H9 (cell line): ENCODE data around the gene RUSF1. TPM values are rescaled to one million over a fixed set of nuclear protein-coding genes. Genes with fewer than 3 reads are reported as not detected.
"Not testable (repeated sequence)": the region's sequence is repeated elsewhere in the genome, so short reads cannot be mapped to it uniquely, and the experiment has no call there.

Experiments
- DNase-seq: peaks from one replicate; pipeline ENCODE4 v3.0.0-alpha.2; 2017
- H2AFZ ChIP-seq: one replicate; pipeline ENCODE4 v1.6.1; 2013; ENCODE audit warnings: mild to moderate bottlenecking, low read length, control low read depth, moderate library complexity
- H2AK5ac ChIP-seq: 2 replicates; pipeline ENCODE4 v1.6.1; 2013; ENCODE audit warnings: low read length, control low read depth, mixed read lengths; ENCODE audit not compliant: insufficient read length
- H2BK120ac ChIP-seq: one replicate; pipeline ENCODE4 v1.6.1; 2013; ENCODE audit warnings: low read depth, mild to moderate bottlenecking, low read length, control low read depth, inconsistent platforms; ENCODE audit not compliant: poor library complexity, severe bottlenecking
- H2BK12ac ChIP-seq: 2 replicates; pipeline ENCODE4 v1.6.1; 2013; ENCODE audit warnings: low read length, control low read depth, mixed read lengths, low read depth; ENCODE audit not compliant: insufficient read length
- H2BK15ac ChIP-seq: 2 replicates; pipeline ENCODE4 v1.6.1; 2013; ENCODE audit warnings: low read depth, low read length, control low read depth
- H2BK20ac ChIP-seq: one replicate; pipeline ENCODE4 v1.6.1; 2013; ENCODE audit warnings: low read depth, mild to moderate bottlenecking, low read length, control low read depth, inconsistent platforms; ENCODE audit not compliant: poor library complexity, severe bottlenecking
- H2BK5ac ChIP-seq: 2 replicates; pipeline ENCODE4 v1.6.1; 2013; ENCODE audit warnings: low read length, control low read depth, mixed read lengths; ENCODE audit not compliant: insufficient read length
- H3K14ac ChIP-seq: 2 replicates; pipeline ENCODE4 v1.6.1; 2013; ENCODE audit warnings: low read length, control low read depth; ENCODE audit not compliant: insufficient read depth
- H3K18ac ChIP-seq: 2 replicates; pipeline ENCODE4 v1.6.1; 2013; ENCODE audit warnings: low read depth, mild to moderate bottlenecking, mixed read lengths, low read length, control low read depth; ENCODE audit not compliant: insufficient read length
- H3K23ac ChIP-seq: 2 replicates; pipeline ENCODE4 v1.6.1; 2013; ENCODE audit warnings: low read length, control low read depth, mixed read lengths, low read depth; ENCODE audit not compliant: insufficient read length
- H3K23me2 ChIP-seq: 2 replicates; pipeline ENCODE4 v1.6.1; 2013; ENCODE audit warnings: low read depth, mild to moderate bottlenecking, mixed read lengths, low read length, control low read depth; ENCODE audit not compliant: insufficient read length, poor library complexity, severe bottlenecking
- H3K27ac ChIP-seq: 2 replicates; pipeline ENCODE4 v1.5.1; 2013; ENCODE audit warnings: low read length, control low read depth, mixed read lengths, low read depth; ENCODE audit not compliant: insufficient read length
- H3K27me3 ChIP-seq: 2 replicates; pipeline ENCODE4 v1.6.1; 2013; ENCODE audit warnings: low read length, control low read depth, inconsistent platforms; ENCODE audit not compliant: insufficient read depth
- H3K4ac ChIP-seq: 2 replicates; pipeline ENCODE4 v1.6.1; 2013; ENCODE audit warnings: low read depth, mild to moderate bottlenecking, control low read depth, inconsistent platforms, low read length, moderate library complexity
- H3K4me1 ChIP-seq: 2 replicates; pipeline ENCODE4 v1.6.1; 2013; ENCODE audit warnings: low read length, control low read depth, inconsistent platforms; ENCODE audit not compliant: insufficient read depth
- H3K4me2 ChIP-seq: 2 replicates; pipeline ENCODE4 v1.6.1; 2013; ENCODE audit warnings: low read length, control low read depth, mixed read lengths; ENCODE audit not compliant: insufficient read length, insufficient read depth
- H3K56ac ChIP-seq: 2 replicates; pipeline ENCODE4 v1.6.1; 2013; ENCODE audit warnings: low read depth, mild to moderate bottlenecking, mixed read lengths, low read length, control low read depth; ENCODE audit not compliant: insufficient read length
- H3K79me1 ChIP-seq: 2 replicates; pipeline ENCODE4 v1.6.1; 2013; ENCODE audit warnings: low read depth, mild to moderate bottlenecking, moderate library complexity, low read length, control low read depth, inconsistent platforms; ENCODE audit not compliant: insufficient read depth, poor library complexity, severe bottlenecking
- H3K79me2 ChIP-seq: 2 replicates; pipeline ENCODE4 v1.6.1; 2013; ENCODE audit warnings: low read length, control low read depth, inconsistent platforms; ENCODE audit not compliant: insufficient read depth
- H3K9ac ChIP-seq: 2 replicates; pipeline ENCODE4 v1.6.1; 2013; ENCODE audit warnings: low read length, control low read depth, mixed read lengths; ENCODE audit not compliant: insufficient read length; ENCODE audit errors: extremely low read depth
- H3K9me3 ChIP-seq: one replicate; pipeline ENCODE4 v1.6.1; 2013; ENCODE audit warnings: low read depth, low read length, inconsistent platforms; ENCODE audit not compliant: control insufficient read depth
- H3T11ph ChIP-seq: one replicate; pipeline ENCODE4 v1.6.1; 2013; ENCODE audit warnings: mild to moderate bottlenecking, low read length, control low read depth, inconsistent platforms
- H4K20me1 ChIP-seq: one replicate; pipeline ENCODE4 v1.6.1; 2013; ENCODE audit not compliant: control insufficient read depth, insufficient read length, insufficient read depth
- H4K5ac ChIP-seq: 2 replicates; pipeline ENCODE4 v1.6.1; 2013; ENCODE audit warnings: low read depth, mild to moderate bottlenecking, mixed read lengths, low read length, control low read depth; ENCODE audit not compliant: insufficient read length
- H4K8ac ChIP-seq: replicated peaks from 2 replicates; pipeline ENCODE4 v1.6.1; 2013; ENCODE audit warnings: low read length, control low read depth, mixed read lengths, low read depth; ENCODE audit not compliant: insufficient read length
- H4K91ac ChIP-seq: 2 replicates; pipeline ENCODE4 v1.6.1; 2013; ENCODE audit warnings: low read depth, mild to moderate bottlenecking, moderate library complexity, mixed read lengths, low read length, control low read depth; ENCODE audit not compliant: insufficient read length
- H3K27ac Mint-ChIP-seq, 3 experiments: 2 replicates in 2 of 3; 3 replicates in 1 of 3; pipeline ENCODE4 v1.8.0; 2020 to 2021; ENCODE audit warnings: mixed read lengths in 3 of 3, mild to moderate bottlenecking in 1 of 3, moderate library complexity in 1 of 3
- H3K27me3 Mint-ChIP-seq: 2 replicates; pipeline ENCODE4 v1.8.0; 2021; ENCODE audit warnings: low read depth, mild to moderate bottlenecking, moderate library complexity, mixed read lengths
- H3K36me3 Mint-ChIP-seq, 3 experiments: 2 replicates in 2 of 3; 3 replicates in 1 of 3; pipeline ENCODE4 v1.8.0; 2020 to 2021; ENCODE audit warnings: low read depth in 3 of 3, mixed read lengths in 3 of 3; ENCODE audit not compliant: insufficient read depth in 1 of 3
- H3K4me1 Mint-ChIP-seq, 2 experiments: 2 replicates each; pipeline ENCODE4 v1.8.0; 2020; ENCODE audit warnings: mixed read lengths in 2 of 2
- H3K4me3 Mint-ChIP-seq, 2 experiments: 2 replicates in 1 of 2; 3 replicates in 1 of 2; pipeline ENCODE4 v1.8.0; 2020 to 2021; ENCODE audit warnings: mild to moderate bottlenecking in 2 of 2, mixed read lengths in 2 of 2, moderate library complexity in 1 of 2
- H3K9me3 Mint-ChIP-seq, 2 experiments: 2 replicates in 1 of 2; 3 replicates in 1 of 2; pipeline ENCODE4 v1.8.0; 2020; ENCODE audit warnings: mild to moderate bottlenecking in 2 of 2, mixed read lengths in 2 of 2, moderate library complexity in 1 of 2
- whole genome bisulfite sequencing: extraction: QIAGEN DNeasy Blood & Tissue Kit; methylation state at CpG from one replicate; pipeline ENCODE4 v1.1.7; 2013; ENCODE audit warnings: missing lambda C conversion rate, low lambda C conversion rate, mixed read lengths; ENCODE audit not compliant: insufficient read length; ENCODE audit errors: extremely low coverage; 5-methylcytosine and 5-hydroxymethylcytosine counted together
- total RNA-seq: library from RNA; stranded (reverse); gene quantifications from 2 replicates; pipeline ENCODE4 v1.2.1, GENCODE V29; 2021
- TF ChIP-seq, protein P1 (sequence below): fragments of 200-600 bp; sonication (generic); conservative IDR thresholded peaks from 3 replicates; pipeline ENCODE4 v1.8.0; 2021; ENCODE audit warnings: antibody characterized with exemption, mild to moderate bottlenecking

Gene RUSF1
- total RNA-seq, 1 experiment from 2014 or later: 33.4 TPM

DNA sequence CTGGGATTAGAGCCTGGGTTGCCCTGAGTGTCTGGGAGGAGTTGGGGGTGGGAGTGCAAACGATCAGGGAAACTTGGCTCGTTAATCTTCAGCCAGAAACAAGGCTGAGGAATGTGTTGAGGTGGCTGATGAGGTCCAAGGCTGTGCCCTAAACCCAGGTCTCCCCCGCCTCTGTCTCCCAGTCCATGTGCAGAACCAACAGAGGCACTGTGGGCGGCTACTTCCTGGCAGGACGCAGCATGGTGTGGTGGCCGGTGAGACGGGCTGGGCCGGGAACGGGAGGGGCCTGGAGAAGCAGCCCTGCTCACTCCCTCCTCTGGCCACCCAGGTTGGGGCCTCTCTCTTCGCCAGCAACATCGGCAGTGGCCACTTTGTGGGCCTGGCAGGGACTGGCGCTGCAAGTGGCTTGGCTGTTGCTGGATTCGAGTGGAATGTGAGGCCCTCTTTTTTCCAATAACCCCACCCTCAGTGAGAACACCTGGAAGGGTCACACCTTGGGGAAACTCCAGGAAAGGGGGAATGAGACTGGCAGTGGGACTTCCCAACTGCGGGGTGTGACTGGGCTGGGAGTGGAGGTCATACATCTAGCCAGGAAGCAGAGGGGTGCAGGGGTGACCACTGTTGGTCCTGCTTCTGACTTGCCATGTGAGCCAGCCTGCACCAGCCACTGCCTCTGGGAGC lies 23.6 kb downstream of the RUSF1 start:
- Histone ChIP-seq H2AK5ac (no peak overlapping the region), H3K9ac (no peak overlapping the region), H4K5ac (no peak overlapping the region), H3K4me1 (no peaks in the 10 kb centered on the region), H3T11ph (no peak overlapping the region), H2BK120ac (no peak overlapping the region), H4K91ac (no peak overlapping the region), H3K79me2 (no peaks in the 10 kb centered on the region), H2BK12ac (no peak overlapping the region), H3K18ac (no peak overlapping the region), H3K23me2 (peaks cover 11% of the 10 kb centered on the region), H3K14ac (no peak overlapping the region), H2BK20ac (no peak overlapping the region), H2AFZ (no peak overlapping the region), H3K23ac (no peak overlapping the region), H2BK5ac (no peak overlapping the region), H2BK15ac (no peak overlapping the region), H3K4ac (no peak overlapping the region), H3K9me3 (no peaks in the 10 kb centered on the region), H3K79me1 (no peaks in the 10 kb centered on the region), H4K8ac (no peak overlapping the region), H3K27ac (no peak overlapping the region), H3K4me2 (no peak overlapping the region), H4K20me1 (no peaks in the 10 kb centered on the region), H3K56ac (no peak overlapping the region), H3K27me3 (peaks cover 13% of the 10 kb centered on the region; the same call in 1 of the 2 replicates)
- Mint-ChIP-seq H3K36me3 (peaks cover 0 to 6% (median 2%) of the 10 kb centered on the region in 3 experiments; a peak in 5 of 7 replicates), H3K9me3 (peaks cover 0 to 2% of the 10 kb centered on the region in 2 experiments; a peak in 2 of 5 replicates), H3K27ac (no peak overlapping the region; a peak in 1 of 7 replicates), H3K27me3 (peaks cover 86% of the 10 kb centered on the region), H3K4me3 (0 out of 5 replicates have a peak overlapping the region, but pooled peaks of 1 of the 2 experiments have one; percentile 19), H3K4me1 (peaks cover 8 to 13% of the 10 kb centered on the region in 2 experiments)
- TF ChIP-seq, protein P1, sequence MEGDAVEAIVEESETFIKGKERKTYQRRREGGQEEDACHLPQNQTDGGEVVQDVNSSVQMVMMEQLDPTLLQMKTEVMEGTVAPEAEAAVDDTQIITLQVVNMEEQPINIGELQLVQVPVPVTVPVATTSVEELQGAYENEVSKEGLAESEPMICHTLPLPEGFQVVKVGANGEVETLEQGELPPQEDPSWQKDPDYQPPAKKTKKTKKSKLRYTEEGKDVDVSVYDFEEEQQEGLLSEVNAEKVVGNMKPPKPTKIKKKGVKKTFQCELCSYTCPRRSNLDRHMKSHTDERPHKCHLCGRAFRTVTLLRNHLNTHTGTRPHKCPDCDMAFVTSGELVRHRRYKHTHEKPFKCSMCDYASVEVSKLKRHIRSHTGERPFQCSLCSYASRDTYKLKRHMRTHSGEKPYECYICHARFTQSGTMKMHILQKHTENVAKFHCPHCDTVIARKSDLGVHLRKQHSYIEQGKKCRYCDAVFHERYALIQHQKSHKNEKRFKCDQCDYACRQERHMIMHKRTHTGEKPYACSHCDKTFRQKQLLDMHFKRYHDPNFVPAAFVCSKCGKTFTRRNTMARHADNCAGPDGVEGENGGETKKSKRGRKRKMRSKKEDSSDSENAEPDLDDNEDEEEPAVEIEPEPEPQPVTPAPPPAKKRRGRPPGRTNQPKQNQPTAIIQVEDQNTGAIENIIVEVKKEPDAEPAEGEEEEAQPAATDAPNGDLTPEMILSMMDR: no peak
- DNase-seq: peak; percentile 77
- no CpG with 5 or more reads among the region's 14 CpGs for WGBS

DNA sequence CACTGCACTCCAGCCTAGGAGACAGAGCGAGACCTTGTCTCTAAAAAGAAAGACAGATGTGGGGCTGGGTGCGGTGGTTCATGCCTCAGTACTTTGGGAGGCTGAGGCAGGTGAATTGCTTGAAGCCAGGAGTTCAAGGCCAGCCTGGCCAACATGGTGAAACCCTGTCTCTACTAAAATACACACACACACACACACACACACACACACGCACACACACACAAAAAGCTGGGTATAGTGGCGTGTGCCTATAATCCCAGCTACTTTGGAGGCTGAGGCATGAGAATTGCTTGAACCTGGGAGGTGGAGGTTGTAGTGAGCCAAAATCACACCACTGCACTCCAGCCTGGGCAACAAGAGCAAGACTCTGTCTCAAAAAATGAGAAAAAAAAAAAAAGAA lies 24.1 kb downstream of the RUSF1 start:
- Mint-ChIP-seq H3K4me1 (peaks cover 8 to 11% of the 10 kb centered on the region in 2 experiments), H3K27me3 (peaks cover 85% of the 10 kb centered on the region)
- not testable (repeated sequence) for H4K8ac ChIP-seq, H3K18ac ChIP-seq, H3K79me1 ChIP-seq, H3K27ac Mint-ChIP-seq, H3K9ac ChIP-seq, H2BK120ac ChIP-seq, H3K4me2 ChIP-seq, H2AK5ac ChIP-seq, H3K36me3 Mint-ChIP-seq, H4K20me1 ChIP-seq, H3K4ac ChIP-seq, H2BK12ac ChIP-seq, H3K9me3 ChIP-seq, H2BK15ac ChIP-seq, H3K4me1 ChIP-seq, H2BK20ac ChIP-seq, H3K56ac ChIP-seq, H4K91ac ChIP-seq, H3K23ac ChIP-seq, H2AFZ ChIP-seq, H3K4me3 Mint-ChIP-seq, H4K5ac ChIP-seq, H3K79me2 ChIP-seq, DNase-seq, H3K9me3 Mint-ChIP-seq, H2BK5ac ChIP-seq, H3K27ac ChIP-seq, H3T11ph ChIP-seq, H3K14ac ChIP-seq
- WGBS: no CpG with 5 or more reads among the region's 4 CpGs
- peaks cover 11% of the 10 kb centered on the region for H3K23me2 ChIP-seq
- peaks cover 13% of the 10 kb centered on the region; the same call in 1 of the 2 replicates for H3K27me3 ChIP-seq
